Karpas-422 (cell line): ENCODE measurements around the gene REG1B. TPM values are rescaled to one million over a fixed set of nuclear protein-coding genes. Genes with fewer than 3 reads are reported as not detected.
"Not testable (repeated sequence)": the region's sequence is repeated elsewhere in the genome, so short reads cannot be mapped to it uniquely, and the experiment has no call there.

Source experiments
- DNase-seq: peaks from one replicate; pipeline ENCODE4 v3.0.0-alpha.2; 2015
- H2AFZ ChIP-seq: fragments of 200-600 bp; sonication (generic); 2 replicates; pipeline ENCODE4 v1.6.1; 2014; ENCODE audit warnings: antibody characterized with exemption, low read length, mixed read lengths
- H3K27ac ChIP-seq: fragments of 200-600 bp; sonication (generic); 2 replicates; pipeline ENCODE4 v1.5.1; 2014; ENCODE audit warnings: mild to moderate bottlenecking, low read length, moderate library complexity
- H3K27me3 ChIP-seq: fragments of 200-600 bp; sonication (generic); 2 replicates; pipeline ENCODE4 v1.6.1; 2014; ENCODE audit warnings: low read length, mixed read lengths
- H3K36me3 ChIP-seq: fragments of 200-600 bp; sonication (generic); 2 replicates; pipeline ENCODE4 v1.6.1; 2014; ENCODE audit warnings: low read length, mixed read lengths; ENCODE audit not compliant: insufficient read depth
- H3K4me1 ChIP-seq: fragments of 200-600 bp; sonication (generic); 2 replicates; pipeline ENCODE4 v1.6.1; 2014; ENCODE audit warnings: mild to moderate bottlenecking, low read length, mixed read lengths
- H3K4me2 ChIP-seq: fragments of 200-600 bp; sonication (generic); 2 replicates; pipeline ENCODE4 v1.6.1; 2014; ENCODE audit warnings: low read length, low read depth, mild to moderate bottlenecking; ENCODE audit not compliant: poor library complexity, severe bottlenecking
- H3K4me3 ChIP-seq: fragments of 200-600 bp; sonication (generic); 2 replicates; pipeline ENCODE4 v1.5.1; 2014; ENCODE audit warnings: mild to moderate bottlenecking, antibody characterized with exemption, low read length, mixed read lengths
- H3K79me2 ChIP-seq: fragments of 200-600 bp; sonication (generic); 2 replicates; pipeline ENCODE4 v1.6.1; 2014; ENCODE audit warnings: mild to moderate bottlenecking, low read length, mixed read lengths
- H3K9ac ChIP-seq: fragments of 200-600 bp; sonication (generic); 2 replicates; pipeline ENCODE4 v1.6.0; 2014; ENCODE audit warnings: low read length
- H3K9me2 ChIP-seq: fragments of 200-600 bp; sonication (generic), shearing (Covaris generic); replicated peaks from 2 replicates; pipeline ENCODE4 v1.6.0; 2014; ENCODE audit warnings: mild to moderate bottlenecking, low read length, moderate library complexity; ENCODE audit not compliant: insufficient read depth
- H3K9me3 ChIP-seq: fragments of 300-700, 200-600 bp; sonication (generic); 2 replicates; pipeline ENCODE4 v1.6.1; 2014; ENCODE audit warnings: low read length, mixed read lengths
- H4K20me1 ChIP-seq: fragments of 200-600 bp; sonication (generic); 2 replicates; pipeline ENCODE4 v1.6.1; 2014; ENCODE audit warnings: mild to moderate bottlenecking, antibody characterized with exemption, low read length, low read depth; ENCODE audit not compliant: insufficient read depth
- total RNA-seq: library from RNA; depleted of rRNA; stranded (reverse); fragments of >200 nt; shearing (Covaris generic); gene quantifications from 2 replicates; pipeline ENCODE4 v1.2.3, GENCODE V29; 2014; ENCODE audit warnings: low replicate concordance; rRNA removed

Gene REG1B
- total RNA-seq, 1 experiment from 2014 or later, result not detected

- no peak overlapping the region for H3K9ac ChIP-seq
- H3K4me3 ChIP-seq, result no peak overlapping the region
- no peaks in the 10 kb centered on the region for H3K9me3 ChIP-seq
- H3K36me3 ChIP-seq, result no peaks in the 10 kb centered on the region
- no peaks in the 10 kb centered on the region for H4K20me1 ChIP-seq
- no peaks in the 10 kb centered on the region for H3K79me2 ChIP-seq
- no peak overlapping the region for H3K4me2 ChIP-seq
- H2AFZ ChIP-seq, result no peak overlapping the region
- H3K27me3 ChIP-seq, result no peaks in the 10 kb centered on the region
- no peak overlapping the region for H3K27ac ChIP-seq
- no peaks in the 10 kb centered on the region for H3K4me1 ChIP-seq
- no peaks in the 10 kb centered on the region for H3K9me2 ChIP-seq
- DNase-seq, result no peak
These were observed 16.7 kb downstream of the REG1B start for GRCh38 chr2:79071078-79071477.

DNA sequence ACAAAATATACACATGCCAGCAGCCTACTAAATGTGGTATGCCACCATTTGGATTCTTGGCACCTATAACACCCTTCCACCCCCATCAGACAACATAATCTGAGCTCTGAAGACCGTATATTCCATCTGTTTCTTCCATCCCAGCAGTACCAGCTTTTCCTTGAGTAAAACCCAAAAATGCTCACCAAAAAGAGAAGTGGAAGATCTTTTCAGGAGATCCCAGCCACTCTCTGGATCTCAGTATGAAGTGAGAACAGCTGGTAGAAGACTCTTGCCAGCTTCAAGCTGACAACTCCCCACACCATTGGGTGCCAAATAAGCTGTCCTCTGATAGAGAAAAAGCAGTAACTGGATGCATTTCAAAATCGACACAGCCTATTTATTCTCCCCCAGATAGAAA lies 22.6 kb downstream of the REG1B start:
- Histone ChIP-seq H2AFZ (no peak overlapping the region), H3K36me3 (no peaks in the 10 kb centered on the region), H3K27me3 (no peaks in the 10 kb centered on the region), H3K79me2 (no peaks in the 10 kb centered on the region), H3K27ac (no peak overlapping the region), H4K20me1 (no peaks in the 10 kb centered on the region), H3K9me3 (no peaks in the 10 kb centered on the region), H3K4me3 (no peak overlapping the region), H3K4me2 (no peak overlapping the region), H3K9me2 (no peaks in the 10 kb centered on the region), H3K9ac (no peak overlapping the region), H3K4me1 (no peaks in the 10 kb centered on the region)
- no peak for DNase-seq

DNA sequence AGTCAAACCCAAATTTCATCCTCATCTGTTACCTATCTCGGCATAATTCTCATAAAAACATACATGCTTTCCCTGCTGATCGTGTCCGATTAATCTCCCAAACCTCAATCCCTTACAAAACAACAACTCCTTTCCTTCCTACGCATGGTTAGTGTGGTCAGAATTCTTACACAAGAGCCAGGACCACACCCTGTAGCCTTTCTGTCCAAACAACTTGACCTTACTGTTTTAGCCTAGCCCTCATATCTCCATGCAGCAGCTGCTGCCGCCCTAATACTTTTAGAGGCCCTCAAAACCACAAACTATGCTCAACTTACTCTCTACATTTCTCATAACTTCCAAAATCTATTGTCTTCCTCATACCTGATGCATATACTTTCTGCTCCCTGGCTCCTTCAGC lies 33.0 kb downstream of the REG1B start:
- not testable (repeated sequence) for H3K27me3 ChIP-seq, H4K20me1 ChIP-seq, H3K9me2 ChIP-seq, H3K27ac ChIP-seq, H3K9ac ChIP-seq, H3K36me3 ChIP-seq, H3K4me1 ChIP-seq, H2AFZ ChIP-seq, DNase-seq, H3K79me2 ChIP-seq, H3K4me3 ChIP-seq, H3K9me3 ChIP-seq, H3K4me2 ChIP-seq

DNA sequence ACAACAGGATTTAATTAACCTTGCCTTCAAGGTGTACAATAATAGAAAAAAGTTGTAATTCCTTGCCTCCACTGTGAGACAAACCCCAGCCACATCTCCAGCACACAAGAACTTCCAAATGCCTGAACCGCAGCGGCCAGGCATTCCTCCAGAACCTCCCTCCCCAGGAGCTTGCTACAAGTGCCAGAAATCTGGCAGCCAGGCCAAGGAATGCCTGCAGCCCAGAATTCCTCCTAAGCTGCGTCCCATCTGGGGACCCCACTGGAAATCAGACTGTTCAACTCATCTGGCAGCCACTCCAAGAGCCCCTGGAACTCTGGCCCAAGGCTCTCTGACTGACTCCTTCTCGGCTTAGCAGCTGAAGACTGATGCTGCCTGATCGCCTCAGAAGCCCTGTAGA lies 34.3 kb downstream of the REG1B start:
- H3K27me3 ChIP-seq, H3K4me3 ChIP-seq, H3K9me2 ChIP-seq, H2AFZ ChIP-seq, DNase-seq, H3K9ac ChIP-seq, H3K27ac ChIP-seq, H3K79me2 ChIP-seq, H3K4me1 ChIP-seq, H3K9me3 ChIP-seq, H3K36me3 ChIP-seq, H4K20me1 ChIP-seq, H3K4me2 ChIP-seq: not testable (repeated sequence)

DNA sequence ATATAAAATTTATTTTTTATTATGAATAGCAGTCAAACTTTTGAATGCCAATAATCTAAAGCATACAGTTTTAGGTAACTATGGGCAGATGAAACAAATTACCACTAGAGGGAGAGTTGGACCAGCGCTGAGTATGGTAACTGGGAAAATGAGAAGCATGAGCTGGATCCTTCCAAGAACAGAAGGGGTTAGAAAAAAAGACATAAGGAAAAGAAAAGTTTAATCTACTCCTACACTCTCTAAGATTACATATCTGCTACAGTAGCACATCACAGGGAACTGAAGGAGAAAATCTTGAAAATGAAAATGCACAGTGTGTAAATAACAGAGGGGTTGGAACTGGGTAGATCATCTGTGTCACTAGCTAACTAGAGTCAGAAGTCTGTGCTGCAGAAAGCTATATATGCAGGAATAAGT lies 46.8 kb downstream of the REG1B start:
- no peaks in the 10 kb centered on the region for H3K79me2 ChIP-seq
- no peak overlapping the region for H3K4me2 ChIP-seq
- H3K9ac ChIP-seq, result no peak overlapping the region
- no peak overlapping the region for H3K4me3 ChIP-seq
- no peak overlapping the region for H2AFZ ChIP-seq
- H3K9me3 ChIP-seq, result no peaks in the 10 kb centered on the region
- no peaks in the 10 kb centered on the region for H3K36me3 ChIP-seq
- H3K27me3 ChIP-seq, result no peaks in the 10 kb centered on the region
- no peaks in the 10 kb centered on the region for H3K9me2 ChIP-seq
- no peaks in the 10 kb centered on the region for H4K20me1 ChIP-seq
- peak; percentile 76 for DNase-seq
- no peak overlapping the region for H3K27ac ChIP-seq
- H3K4me1 ChIP-seq, result peaks cover 24% of the 10 kb centered on the region

DNA sequence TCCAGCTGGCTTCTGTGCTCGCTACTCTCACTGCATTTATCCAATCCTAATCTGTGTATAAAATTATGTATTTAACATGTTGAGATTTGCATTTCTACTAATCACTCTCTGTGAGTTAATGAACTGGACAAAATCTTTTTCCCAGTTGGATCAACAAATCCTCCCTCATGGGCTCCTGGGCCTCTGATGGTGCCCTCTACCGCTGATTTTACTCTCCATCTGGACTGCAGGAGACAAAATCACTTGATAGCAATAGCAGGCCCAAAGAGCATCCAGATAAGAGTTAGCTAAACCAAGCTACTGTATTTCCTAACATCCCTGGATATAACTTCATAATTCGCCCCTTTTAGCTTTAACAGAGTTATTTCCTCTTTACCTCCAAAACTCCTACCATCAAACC lies 47.8 kb downstream of the REG1B start:
- H3K27ac ChIP-seq, result no peak overlapping the region; the same call in 1 of the 2 replicates
- H3K9me3 ChIP-seq, result no peaks in the 10 kb centered on the region
- no peaks in the 10 kb centered on the region for H3K79me2 ChIP-seq
- H4K20me1 ChIP-seq, result no peaks in the 10 kb centered on the region
- no peak overlapping the region for H2AFZ ChIP-seq
- no peak overlapping the region for H3K9ac ChIP-seq
- H3K27me3 ChIP-seq, result no peaks in the 10 kb centered on the region
- H3K9me2 ChIP-seq, result no peaks in the 10 kb centered on the region
- DNase-seq, result no peak
- H3K4me3 ChIP-seq, result no peak overlapping the region
- peaks cover 24% of the 10 kb centered on the region for H3K4me1 ChIP-seq
- H3K4me2 ChIP-seq, result peak overlapping the region; percentile 28
- no peaks in the 10 kb centered on the region for H3K36me3 ChIP-seq

Other genes with a start within 250 kb of the REG1B start
- not detected in 2 replicates for gene REG3G, start 62.3 kb downstream of the REG1B start, total RNA-seq
- not detected in 2 replicates for gene REG1A, start 32.5 kb upstream of the REG1B start, total RNA-seq
- gene REG3A, start 71.8 kb upstream of the REG1B start, total RNA-seq, result not detected in 2 replicates